ENCODE results near the gene COL5A3. TPM values are rescaled to one million over a fixed set of nuclear protein-coding genes. Genes with fewer than 3 reads are reported as not detected.
"Not testable (repeated sequence)": the region's sequence is repeated elsewhere in the genome, so short reads cannot be mapped to it uniquely, and the experiment has no call there.

Gene COL5A3
- total and polyA plus RNA-seq, 12 donors: 0.61 to 26.2 (median 6.8) TPM

- no peak overlapping the region for H3K4me3 ChIP-seq
- no peak for DNase-seq
- no peaks in the 10 kb centered on the region for H3K27me3 ChIP-seq
- 68 to 77% (median 73%) methylated on average over 5 of the region's 5 CpGs for WGBS, 4 donors
- no peaks in the 10 kb centered on the region for H3K36me3 ChIP-seq (replicated peaks in 1 of 2)
- no peak overlapping the region for H3K27ac ChIP-seq
- intact Hi-C loops (cut with DNase I): no loop called here
- H3K9me3 ChIP-seq (replicated peaks in 1 of 3): no peaks in the 10 kb centered on the region
- no peak for TF ChIP-seq CTCF (IDR thresholded peaks at IDR 0.05)
- TF ChIP-seq POLR2A (IDR thresholded peaks at IDR 0.05): no peak
- no peaks in the 10 kb centered on the region for H3K4me1 ChIP-seq (replicated peaks in 1 of 2)
Observed at GRCh38 chr19:9952276-9952675, 58.0 kb downstream of the COL5A3 start.

DNA sequence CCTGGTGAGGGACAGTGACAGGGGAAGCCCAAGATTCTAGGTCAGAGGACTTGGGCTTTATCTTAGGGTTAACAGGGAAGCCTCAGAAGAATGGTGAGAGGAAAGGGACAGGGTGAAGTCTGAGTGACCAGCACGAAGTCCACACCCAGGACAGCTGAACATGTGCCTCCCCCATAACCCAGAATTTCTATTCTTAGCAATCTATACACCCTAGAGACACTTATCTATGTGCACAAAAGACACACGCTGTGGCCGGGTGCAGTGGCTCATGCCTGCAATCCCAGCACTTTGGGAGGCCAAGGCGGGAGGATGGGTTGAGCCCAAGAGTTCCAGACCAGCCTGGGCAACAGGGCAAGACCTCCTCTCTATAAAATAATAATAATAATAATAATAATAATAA is 62.9 kb downstream of the COL5A3 start:
- Histone ChIP-seq H3K36me3 (replicated peaks in 1 of 2) (no peaks in the 10 kb centered on the region), H3K27ac (no peak overlapping the region), H3K27me3 (no peaks in the 10 kb centered on the region), H3K4me1 (replicated peaks in 1 of 2) (peaks cover 10 to 11% of the 10 kb centered on the region in 2 donors), H3K9me3 (replicated peaks in 1 of 3) (no peaks in the 10 kb centered on the region), H3K4me3 (no peak overlapping the region)
- 66 to 88% (median 80%) methylated on average over 4 of the region's 4 CpGs for whole genome bisulfite sequencing, 4 donors
- DNase-seq: no peak
- intact Hi-C loops (cut with DNase I): no loop called here
- TF ChIP-seq CTCF (IDR thresholded peaks at IDR 0.05) (no peak), POLR2A (IDR thresholded peaks at IDR 0.05) (no peak)

- peaks cover 10 to 11% of the 10 kb centered on the region in 2 donors for H3K4me1 ChIP-seq (replicated peaks in 1 of 2)
- H3K27ac ChIP-seq; H3K4me3 ChIP-seq; H3K9me3 ChIP-seq (replicated peaks in 1 of 3); H3K27me3 ChIP-seq; intact Hi-C loops (cut with DNase I); DNase-seq; H3K36me3 ChIP-seq (replicated peaks in 1 of 2): not testable (repeated sequence)
- 81 to 94% (median 88%) methylated on average over 5 to 7 of the region's 7 CpGs for WGBS, 4 donors
Observed at GRCh38 chr19:9946528-9947125, 63.7 kb downstream of the COL5A3 start.

- TF ChIP-seq CTCF (IDR thresholded peaks at IDR 0.05): no peak
- peak in 1 of 2 donors; percentile 34 for TF ChIP-seq POLR2A (IDR thresholded peaks at IDR 0.05)
- Histone ChIP-seq H3K27me3 (no peaks in the 10 kb centered on the region), H3K27ac (peak overlapping the region in 4 of 5 donors; percentile 59 to 89 (median 71)), H3K4me3 (no peak overlapping the region), H3K9me3 (replicated peaks in 1 of 3) (no peaks in the 10 kb centered on the region), H3K36me3 (replicated peaks in 1 of 2) (no peaks in the 10 kb centered on the region), H3K4me1 (replicated peaks in 1 of 2) (peaks cover 10 to 11% of the 10 kb centered on the region in 2 donors)
- peak; percentile 79 to 90 (median 88) for DNase-seq
- intact Hi-C loops (cut with DNase I): no loop called here
- WGBS, 4 donors: 15 to 29% (median 18%) methylated on average over 8 to 18 of the region's 18 CpGs
Observed at GRCh38 chr19:9945319-9945966, 64.9 kb downstream of the COL5A3 start.

DNA sequence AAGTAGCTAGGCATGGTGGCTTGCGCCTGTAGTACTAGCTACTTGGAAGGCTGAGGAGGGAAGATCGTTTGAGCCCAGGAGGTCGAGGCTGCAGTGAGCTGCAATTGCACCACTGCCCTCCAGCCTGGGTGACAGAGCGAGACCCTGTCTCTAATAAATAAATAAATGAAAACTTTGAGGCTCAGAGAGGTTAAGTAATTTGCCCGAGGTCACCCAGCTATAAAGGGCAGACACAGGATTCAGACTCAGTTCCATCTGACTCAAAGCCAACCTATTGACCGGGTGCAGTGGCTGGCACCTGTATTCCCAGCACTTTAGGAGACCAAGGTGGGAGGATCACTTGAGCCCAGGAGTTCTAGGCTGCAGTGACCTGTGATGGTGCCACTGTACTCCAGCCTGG is 66.6 kb downstream of the COL5A3 start:
- TF ChIP-seq CTCF (IDR thresholded peaks at IDR 0.05) (no peak), POLR2A (IDR thresholded peaks at IDR 0.05) (no peak)
- intact Hi-C loops (cut with DNase I): no loop called here
- no peak overlapping the region for H3K4me3 ChIP-seq
- no peaks in the 10 kb centered on the region for H3K27me3 ChIP-seq
- no peak overlapping the region for H3K27ac ChIP-seq
- no peaks in the 10 kb centered on the region for H3K36me3 ChIP-seq (replicated peaks in 1 of 2)
- WGBS, 4 donors: 63 to 92% (median 83%) methylated on average over 2 to 6 of the region's 6 CpGs
- peaks cover 10 to 11% of the 10 kb centered on the region in 2 donors for H3K4me1 ChIP-seq (replicated peaks in 1 of 2)
- no peak for DNase-seq
- no peaks in the 10 kb centered on the region for H3K9me3 ChIP-seq (replicated peaks in 1 of 3)
